Breast epithelium (tissue), 4 donors: ENCODE results near the gene SPECC1L. TPM values are rescaled to one million over a fixed set of nuclear protein-coding genes. Genes with fewer than 3 reads are reported as not detected.

Experiments used
- DNase-seq, 2 donors: peaks; one replicate each; pipeline ENCODE4 v3.0.0-alpha.2; 2019; ENCODE audit warnings: low spot score in 2 of 2
- H3K27ac ChIP-seq, 2 donors: fragments of 200-600 bp; sonication (generic) in 1 of 2; one replicate each; pipeline ENCODE4 v1.5.1; 2016 to 2019; ENCODE audit warnings: mild to moderate bottlenecking in 1 of 2
- H3K27me3 ChIP-seq, 2 donors: fragments of 200-600 bp; sonication (generic) in 1 of 2; one replicate each; pipeline versions ENCODE4 v1.5.1 to v1.6.0; 2017 to 2019; ENCODE audit warnings: control low read depth in 1 of 2, mild to moderate bottlenecking in 1 of 2
- H3K36me3 ChIP-seq: fragments of 200-600 bp; one replicate; pipeline ENCODE4 v1.5.1; 2019
- H3K4me1 ChIP-seq, 2 donors: fragments of 200-600 bp; sonication (generic); one replicate each; pipeline ENCODE4 v1.5.1; 2016 to 2019; ENCODE audit warnings: control low read depth in 1 of 2
- H3K4me3 ChIP-seq, 3 donors: fragments of 200-600 bp; sonication (generic); 1 replicate in 2 of 3; 2 replicates in 1 of 3; pipeline ENCODE4 v1.5.1; 2016 to 2019; ENCODE audit warnings: mild to moderate bottlenecking in 3 of 3, moderate library complexity in 2 of 3
- H3K9me3 ChIP-seq, 2 donors: fragments of 200-600 bp; sonication (generic) in 1 of 2; one replicate each; pipeline ENCODE4 v1.5.1; 2016 to 2019; ENCODE audit warnings: control low read depth in 1 of 2
- POLR2A ChIP-seq: fragments of 450-650 bp; IDR thresholded peaks from one replicate; pipeline ENCODE4 v1.6.1; 2016; ENCODE audit warnings: antibody characterized with exemption, mild to moderate bottlenecking, moderate library complexity
- POLR2AphosphoS5 ChIP-seq, 3 donors: sonication (generic); formaldehyde crosslinking; IDR thresholded peaks; one replicate each; pipeline ENCODE4 v1.6.1; 2017; ENCODE audit warnings: antibody characterized with exemption in 3 of 3
- intact Hi-C: fragments of 100-400 bp; cut with DNase I; formaldehyde crosslinking; loops from one replicate; pipeline ENCODE4 v1.15.1; 2023; ENCODE audit warnings: low total_unique reads
- total RNA-seq, 3 donors: library from RNA; depleted of rRNA; stranded (reverse); fragments of >200 nt; gene quantifications; one replicate each; pipeline ENCODE4 v1.1.0, GENCODE V29; 2016
- TF ChIP-seq, protein P1 (sequence below), 3 donors: fragments of 450-650 bp; IDR thresholded peaks; one replicate each; pipeline ENCODE4 v1.5.1; 2016 to 2017; ENCODE audit warnings: antibody characterized with exemption in 3 of 3, mild to moderate bottlenecking in 3 of 3, moderate library complexity in 3 of 3

The SPECC1L gene
- total RNA-seq, 3 donors from 2014 or later, result 33.4 to 61.0 (median 53.7) TPM

DNA sequence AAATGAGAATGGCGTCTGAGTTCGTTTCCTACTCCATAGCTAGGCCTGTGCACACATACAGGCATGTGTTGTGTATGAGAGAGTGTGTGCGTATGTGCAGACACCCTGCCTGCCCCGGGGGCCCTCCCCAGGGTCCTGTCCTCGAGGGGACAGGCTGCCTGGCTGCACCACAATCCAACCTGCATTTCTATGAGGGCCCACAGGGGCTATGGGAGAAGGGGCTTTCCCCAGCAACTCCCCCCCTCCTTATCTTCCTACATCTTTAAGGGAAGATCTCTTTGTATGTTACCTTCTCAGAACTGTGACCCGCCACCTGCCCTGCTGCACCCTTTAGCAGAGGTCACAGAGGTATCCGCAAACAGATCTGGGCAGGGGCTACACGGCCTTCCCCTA, 171.7 kb downstream of the SPECC1L start:
- no peak for DNase-seq
- Histone ChIP-seq H3K9me3 (no peaks in the 10 kb centered on the region), H3K27me3 (no peaks in the 10 kb centered on the region), H3K4me1 (no peaks in the 10 kb centered on the region), H3K27ac (peak overlapping the region in 1 of 2 donors; percentile 25), H3K4me3 (no peak overlapping the region), H3K36me3 (no peaks in the 10 kb centered on the region)
- intact Hi-C loops, result loop anchor here (5.0 kb wide), 1 partner anchor 440 kb away; no protein-coding TSS in a partner anchor
- TF ChIP-seq, protein P1, sequence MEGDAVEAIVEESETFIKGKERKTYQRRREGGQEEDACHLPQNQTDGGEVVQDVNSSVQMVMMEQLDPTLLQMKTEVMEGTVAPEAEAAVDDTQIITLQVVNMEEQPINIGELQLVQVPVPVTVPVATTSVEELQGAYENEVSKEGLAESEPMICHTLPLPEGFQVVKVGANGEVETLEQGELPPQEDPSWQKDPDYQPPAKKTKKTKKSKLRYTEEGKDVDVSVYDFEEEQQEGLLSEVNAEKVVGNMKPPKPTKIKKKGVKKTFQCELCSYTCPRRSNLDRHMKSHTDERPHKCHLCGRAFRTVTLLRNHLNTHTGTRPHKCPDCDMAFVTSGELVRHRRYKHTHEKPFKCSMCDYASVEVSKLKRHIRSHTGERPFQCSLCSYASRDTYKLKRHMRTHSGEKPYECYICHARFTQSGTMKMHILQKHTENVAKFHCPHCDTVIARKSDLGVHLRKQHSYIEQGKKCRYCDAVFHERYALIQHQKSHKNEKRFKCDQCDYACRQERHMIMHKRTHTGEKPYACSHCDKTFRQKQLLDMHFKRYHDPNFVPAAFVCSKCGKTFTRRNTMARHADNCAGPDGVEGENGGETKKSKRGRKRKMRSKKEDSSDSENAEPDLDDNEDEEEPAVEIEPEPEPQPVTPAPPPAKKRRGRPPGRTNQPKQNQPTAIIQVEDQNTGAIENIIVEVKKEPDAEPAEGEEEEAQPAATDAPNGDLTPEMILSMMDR (IDR thresholded peaks at IDR 0.05), result no peak
- TF ChIP-seq POLR2A (no peak), POLR2AphosphoS5 (IDR thresholded peaks at IDR 0.05) (no peak)

- no peak overlapping the region for H3K27ac ChIP-seq
- intact Hi-C loops, result loop anchor here (5.0 kb wide), 1 partner anchor 439 kb away; no protein-coding TSS in a partner anchor
- no peaks in the 10 kb centered on the region for H3K9me3 ChIP-seq
- no peaks in the 10 kb centered on the region for H3K4me1 ChIP-seq
- no peaks in the 10 kb centered on the region for H3K27me3 ChIP-seq
- H3K4me3 ChIP-seq, result no peak overlapping the region
- DNase-seq, result no peak
- H3K36me3 ChIP-seq, result no peaks in the 10 kb centered on the region
- no peak for TF ChIP-seq POLR2A
- TF ChIP-seq POLR2AphosphoS5 (IDR thresholded peaks at IDR 0.05), result no peak
- TF ChIP-seq, protein P1 (IDR thresholded peaks at IDR 0.05), result no peak
These were observed 173.0 kb downstream of the SPECC1L start for GRCh38 chr22:24443668-24444067.

GRCh38 chr22:24444251-24444650, 173.6 kb downstream of the SPECC1L start:
- no peak for DNase-seq
- H3K9me3 ChIP-seq, result no peaks in the 10 kb centered on the region
- no peak for TF ChIP-seq POLR2A
- TF ChIP-seq, protein P1 (IDR thresholded peaks at IDR 0.05), result no peak
- no peak for TF ChIP-seq POLR2AphosphoS5 (IDR thresholded peaks at IDR 0.05)
- H3K4me1 ChIP-seq, result no peaks in the 10 kb centered on the region
- H3K27ac ChIP-seq, result no peak overlapping the region
- no peak overlapping the region for H3K4me3 ChIP-seq
- H3K36me3 ChIP-seq, result no peaks in the 10 kb centered on the region
- no peaks in the 10 kb centered on the region for H3K27me3 ChIP-seq
- intact Hi-C loops, result loop anchor here (5.0 kb wide), 1 partner anchor 438 kb away; no protein-coding TSS in a partner anchor

DNA sequence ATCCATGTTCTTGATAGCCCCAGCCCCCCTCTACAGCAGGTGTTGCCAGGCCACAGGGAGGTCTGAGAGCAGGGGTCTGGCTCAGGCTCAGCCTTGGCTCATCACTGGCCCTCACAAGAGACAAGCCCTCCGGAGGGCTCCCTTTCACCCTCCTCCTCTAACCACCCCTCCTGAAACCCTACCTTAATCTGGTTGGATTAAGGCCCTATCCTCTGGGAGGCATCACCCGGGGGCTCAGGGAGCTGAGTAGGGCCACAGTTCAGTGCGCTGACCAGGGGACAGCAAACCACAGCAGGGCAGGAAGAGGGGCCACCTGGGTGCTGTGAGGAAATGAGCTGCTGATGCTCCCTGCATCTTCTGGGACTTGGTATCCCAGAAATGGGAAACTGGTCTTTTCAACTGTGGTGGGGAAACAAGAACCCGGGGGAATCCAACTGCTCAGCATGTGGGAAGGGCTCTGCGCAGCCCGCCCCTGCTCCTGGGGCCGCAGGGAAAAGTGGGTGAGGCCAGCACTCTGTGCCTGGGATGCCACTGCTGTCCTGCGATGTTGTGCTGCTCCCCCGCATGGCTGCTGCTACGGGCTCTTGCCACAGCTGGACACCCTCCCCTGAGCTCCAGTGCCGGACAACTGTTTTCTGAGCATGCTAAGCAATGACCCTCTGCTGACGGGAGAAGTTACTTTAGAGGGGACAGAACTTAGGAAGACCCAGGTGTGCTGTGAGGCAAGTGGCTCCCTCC, 174.3 kb downstream of the SPECC1L start:
- no peaks in the 10 kb centered on the region for H3K4me1 ChIP-seq
- intact Hi-C loops, result loop anchor here (5.0 kb wide), 1 partner anchor 437 kb away; no protein-coding TSS in a partner anchor
- H3K27ac ChIP-seq, result no peak overlapping the region
- no peak for DNase-seq
- H3K36me3 ChIP-seq, result no peaks in the 10 kb centered on the region
- TF ChIP-seq, protein P1 (IDR thresholded peaks at IDR 0.05), result no peak
- TF ChIP-seq POLR2AphosphoS5 (IDR thresholded peaks at IDR 0.05) (no peak), POLR2A (no peak)
- H3K4me3 ChIP-seq, result no peak overlapping the region
- no peaks in the 10 kb centered on the region for H3K27me3 ChIP-seq
- no peaks in the 10 kb centered on the region for H3K9me3 ChIP-seq

- Histone ChIP-seq H3K4me1 (no peaks in the 10 kb centered on the region), H3K9me3 (no peaks in the 10 kb centered on the region), H3K27me3 (no peaks in the 10 kb centered on the region), H3K36me3 (no peaks in the 10 kb centered on the region), H3K4me3 (no peak overlapping the region), H3K27ac (no peak overlapping the region)
- no peak for DNase-seq
- TF ChIP-seq, protein P1 (IDR thresholded peaks at IDR 0.05), result no peak
- no peak for TF ChIP-seq POLR2A
- TF ChIP-seq POLR2AphosphoS5 (IDR thresholded peaks at IDR 0.05), result no peak
- intact Hi-C loops, result no loop called here
These were observed 175.0 kb downstream of the SPECC1L start for GRCh38 chr22:24445481-24446259.
